Ovary (tissue), 3 donors: ENCODE data around the gene PDIA3.

Source experiments
- CTCF ChIP-seq, 3 donors: fragments of 450-650 bp in 2 of 3; fragments of 200-600 bp in 1 of 3; IDR thresholded peaks; one replicate each; pipeline versions ENCODE4 v1.5.1 to v1.8.0; 2016 to 2022; ENCODE audit warnings: antibody characterized with exemption in 3 of 3, mild to moderate bottlenecking in 1 of 3
- POLR2A ChIP-seq: fragments of 450-650 bp; IDR thresholded peaks from one replicate; pipeline ENCODE4 v1.6.1; 2017; ENCODE audit warnings: antibody characterized with exemption, mild to moderate bottlenecking, moderate library complexity
- donor health status: DM: no; HTN: no; CAD: no.

DNA sequence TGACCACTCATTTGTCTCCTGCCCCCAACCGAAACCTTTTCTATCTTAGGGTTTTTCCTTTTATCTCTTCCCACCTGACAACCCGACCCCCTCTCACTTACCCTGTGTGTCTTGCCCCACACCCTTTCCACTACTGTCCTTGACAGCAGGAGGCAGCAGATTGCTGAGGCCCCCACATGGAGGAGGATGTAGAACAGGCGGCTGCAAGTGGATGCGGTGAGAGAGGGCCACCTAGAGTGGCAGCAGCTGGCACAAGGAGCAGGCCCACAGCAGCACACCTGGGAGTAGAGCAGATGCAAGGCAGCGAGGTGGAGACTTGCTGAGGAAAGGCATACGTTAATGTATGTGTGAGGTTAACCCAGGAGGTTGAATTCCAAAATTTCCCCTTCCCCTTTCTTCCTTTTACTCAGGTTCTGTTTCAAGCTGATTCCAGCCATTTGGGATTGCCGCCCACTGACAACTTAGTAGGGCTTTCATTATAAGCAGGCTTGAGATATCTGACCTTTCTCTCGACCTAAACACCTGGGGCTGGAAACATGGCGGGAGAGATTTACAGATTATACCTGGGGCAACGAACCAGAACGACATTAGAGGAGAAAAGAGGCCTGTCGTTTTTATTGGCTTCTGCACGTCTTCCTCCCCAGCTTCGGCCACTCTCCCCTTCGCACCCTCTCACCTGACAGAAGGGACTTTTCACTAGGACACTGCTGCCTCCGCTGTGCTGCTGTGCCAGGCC lies 53.1 kb downstream of the PDIA3 start:
- no peak for TF ChIP-seq POLR2A
- no peak for TF ChIP-seq CTCF (IDR thresholded peaks at IDR 0.05)
